ENCODE results near the gene EPHB2. TPM values are rescaled to one million over a fixed set of nuclear protein-coding genes. Genes with fewer than 3 reads are reported as not detected.

The EPHB2 gene
- total and polyA plus RNA-seq, 12 donors: 0.15 to 5.0 (median 0.85) TPM

DNA sequence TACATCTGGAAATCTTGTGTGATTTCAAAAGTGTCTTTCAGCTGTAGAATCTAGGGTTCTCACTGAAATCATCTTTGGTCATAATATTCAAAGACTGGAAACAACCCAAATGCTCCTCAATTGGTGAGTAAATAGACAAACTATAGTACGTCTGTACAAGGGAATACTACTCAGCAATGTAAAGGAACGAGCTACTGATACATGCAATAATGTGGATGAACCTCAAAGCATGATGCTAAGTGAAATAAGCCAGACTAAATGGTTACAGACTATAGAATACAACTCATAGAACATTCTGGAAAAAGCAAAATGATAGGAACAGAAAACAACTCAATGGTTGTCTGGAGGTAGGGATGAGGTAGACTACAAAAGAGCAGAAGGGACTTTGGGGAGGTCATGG is 259.5 kb downstream of the EPHB2 start:
- Histone ChIP-seq H3K27me3 (peaks cover 0 to 74% (median 30%) of the 10 kb centered on the region in 7 donors), H3K4me3 (no peak overlapping the region), H3K9me3 (peaks cover 0 to 22% (median 7%) of the 10 kb centered on the region in 11 donors), H3K27ac (no peak overlapping the region), H3K4me1 (peaks cover 0 to 4% (median 0%) of the 10 kb centered on the region in 9 donors), H3K36me3 (no peaks in the 10 kb centered on the region)
- ATAC-seq (no peak), DNase-seq (no peak)
- TF ChIP-seq, protein P1, sequence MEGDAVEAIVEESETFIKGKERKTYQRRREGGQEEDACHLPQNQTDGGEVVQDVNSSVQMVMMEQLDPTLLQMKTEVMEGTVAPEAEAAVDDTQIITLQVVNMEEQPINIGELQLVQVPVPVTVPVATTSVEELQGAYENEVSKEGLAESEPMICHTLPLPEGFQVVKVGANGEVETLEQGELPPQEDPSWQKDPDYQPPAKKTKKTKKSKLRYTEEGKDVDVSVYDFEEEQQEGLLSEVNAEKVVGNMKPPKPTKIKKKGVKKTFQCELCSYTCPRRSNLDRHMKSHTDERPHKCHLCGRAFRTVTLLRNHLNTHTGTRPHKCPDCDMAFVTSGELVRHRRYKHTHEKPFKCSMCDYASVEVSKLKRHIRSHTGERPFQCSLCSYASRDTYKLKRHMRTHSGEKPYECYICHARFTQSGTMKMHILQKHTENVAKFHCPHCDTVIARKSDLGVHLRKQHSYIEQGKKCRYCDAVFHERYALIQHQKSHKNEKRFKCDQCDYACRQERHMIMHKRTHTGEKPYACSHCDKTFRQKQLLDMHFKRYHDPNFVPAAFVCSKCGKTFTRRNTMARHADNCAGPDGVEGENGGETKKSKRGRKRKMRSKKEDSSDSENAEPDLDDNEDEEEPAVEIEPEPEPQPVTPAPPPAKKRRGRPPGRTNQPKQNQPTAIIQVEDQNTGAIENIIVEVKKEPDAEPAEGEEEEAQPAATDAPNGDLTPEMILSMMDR (IDR thresholded peaks at IDR 0.05): no peak
- intact Hi-C loops (cut with DNase I): loop anchor here in 3 of 10 donors (10.0 kb wide), 2 partner anchors 125 to 305 kb away; no protein-coding TSS in a partner anchor
- 87 to 92% methylated on average over 2 of the region's 2 CpGs for WGBS, 2 donors

Small RNA genes within 50 kb of the gene (microRNA-seq; reads per million reads assigned to microRNA genes)
- 0 reads per million in 2 donors for gene MIR4253
- 0 reads per million in 2 donors for gene MIR4684

Other genes with a start within 250 kb of the EPHB2 start
- under 1 TPM in 1 of 10 donors, not detected in 9; 0.30 TPM for gene EPHA8, start 147.3 kb upstream of the EPHB2 start, total RNA-seq
- gene EPHA8, start 147.3 kb upstream of the EPHB2 start, polyA plus RNA-seq: under 1 TPM in 1 of 2 donors, not detected in 1; 0.12 TPM
- 100 to 1,000 TPM in 2 of 10 donors, 10 to 100 TPM in 8; 16.4 to 386 (median 28.9) TPM for gene C1QA, start 74.2 kb upstream of the EPHB2 start, total RNA-seq
- gene C1QA, start 74.2 kb upstream of the EPHB2 start, polyA plus RNA-seq: 10 to 100 TPM; 36.9 to 82.1 TPM
- gene C1QC, start 67.2 kb upstream of the EPHB2 start, total RNA-seq: 100 to 1,000 TPM in 2 of 10 donors, 10 to 100 TPM in 8; 15.9 to 389 (median 27.8) TPM
- 10 to 100 TPM; 18.0 to 73.9 TPM for gene C1QC, start 67.2 kb upstream of the EPHB2 start, polyA plus RNA-seq
- 100 to 1,000 TPM in 2 of 10 donors, 10 to 100 TPM in 8; 10.0 to 367 (median 21.8) TPM for gene C1QB, start 57.6 kb upstream of the EPHB2 start, total RNA-seq
- gene C1QB, start 57.6 kb upstream of the EPHB2 start, polyA plus RNA-seq: 100 to 1,000 TPM in 1 of 2 donors, 10 to 100 TPM in 1; 32.3 to 100 TPM